HG03571 (cell line): ENCODE measurements around the gene CSH2.
A peak's percentile ranks its signal among the peaks of the same experiment; 100 is the strongest.
"Not testable (repeated sequence)": the region's sequence is repeated elsewhere in the genome, so short reads cannot be mapped to it uniquely, and the experiment has no call there.

Experiments used
- ATAC-seq: cut with Tn5 transposase; IDR thresholded peaks from one replicate; pipeline ENCODE4 v1.9.1; 2021; ENCODE audit not compliant: unreplicated experiment

The CSH2 gene

GRCh38 chr17:63856425-63856824, 17.1 kb downstream of the CSH2 start:
- not testable (repeated sequence) for ATAC-seq

GRCh38 chr17:63855185-63855584, 18.3 kb downstream of the CSH2 start:
- ATAC-seq: no peak

GRCh38 chr17:63854709-63855108, 18.8 kb downstream of the CSH2 start:
- no peak for ATAC-seq

DNA sequence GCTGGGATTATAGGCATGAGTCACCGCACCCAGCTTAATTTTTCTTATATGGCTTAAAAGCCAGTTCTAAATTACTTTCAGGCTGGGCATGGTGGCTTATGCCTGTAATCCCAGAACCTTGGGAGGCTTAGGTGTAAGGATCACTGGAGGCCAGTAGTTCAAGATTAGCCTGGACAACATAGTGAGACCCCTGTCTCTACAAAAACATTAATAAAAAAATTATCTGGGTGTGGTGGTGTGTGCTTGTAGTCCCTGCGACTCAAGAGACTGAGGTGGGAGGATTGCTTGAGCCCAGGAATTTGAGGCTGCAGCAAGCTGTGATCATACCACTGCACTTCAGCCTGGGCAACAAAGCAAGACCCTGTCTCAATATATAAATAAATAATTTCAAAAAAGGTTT, 20.2 kb downstream of the CSH2 start:
- ATAC-seq: no peak

DNA sequence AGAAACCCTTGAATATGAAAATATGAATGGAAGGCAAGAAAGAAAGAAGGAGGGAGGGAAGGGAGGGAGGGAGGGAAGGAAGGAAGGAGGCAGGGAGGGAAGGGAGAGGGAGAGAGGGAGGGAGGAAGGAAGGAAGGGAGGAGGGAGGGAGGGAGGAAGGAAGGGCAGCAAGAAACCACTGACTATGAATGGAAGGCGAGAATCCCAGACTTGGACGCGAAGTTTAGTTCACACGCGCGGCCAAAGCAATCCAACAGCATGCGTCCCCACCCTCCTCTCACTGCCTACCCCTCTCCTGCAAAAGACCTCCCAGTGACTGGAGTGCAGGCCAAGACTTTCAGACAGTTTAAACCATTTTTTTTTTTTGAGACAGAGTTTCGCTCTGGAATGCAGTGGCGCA, 23.1 kb downstream of the CSH2 start:
- ATAC-seq: no peak

- ATAC-seq: peak; percentile 78
These were observed 24.4 kb downstream of the CSH2 start for GRCh38 chr17:63848834-63849689.

- ATAC-seq: no peak
These were observed 25.8 kb downstream of the CSH2 start for GRCh38 chr17:63847525-63848249.

DNA sequence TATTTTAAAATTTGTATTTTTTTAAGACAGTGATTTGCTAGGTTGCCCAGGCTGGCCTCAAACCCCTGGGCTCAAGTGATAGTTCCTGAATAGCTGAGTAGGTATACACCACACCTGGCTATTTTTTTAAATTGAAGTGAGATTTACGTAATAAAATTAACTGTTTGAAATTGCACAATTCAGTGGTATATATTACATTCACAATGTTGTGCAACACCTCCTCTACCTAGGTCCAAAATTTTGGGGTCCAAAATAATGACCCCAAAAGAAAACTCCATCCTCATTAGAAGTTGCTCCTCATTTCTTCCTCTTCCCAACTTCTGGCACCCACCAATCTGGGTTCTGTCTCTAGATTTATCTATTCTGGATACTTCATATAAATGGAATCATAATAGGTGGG, 28.0 kb downstream of the CSH2 start:
- no peak for ATAC-seq

DNA sequence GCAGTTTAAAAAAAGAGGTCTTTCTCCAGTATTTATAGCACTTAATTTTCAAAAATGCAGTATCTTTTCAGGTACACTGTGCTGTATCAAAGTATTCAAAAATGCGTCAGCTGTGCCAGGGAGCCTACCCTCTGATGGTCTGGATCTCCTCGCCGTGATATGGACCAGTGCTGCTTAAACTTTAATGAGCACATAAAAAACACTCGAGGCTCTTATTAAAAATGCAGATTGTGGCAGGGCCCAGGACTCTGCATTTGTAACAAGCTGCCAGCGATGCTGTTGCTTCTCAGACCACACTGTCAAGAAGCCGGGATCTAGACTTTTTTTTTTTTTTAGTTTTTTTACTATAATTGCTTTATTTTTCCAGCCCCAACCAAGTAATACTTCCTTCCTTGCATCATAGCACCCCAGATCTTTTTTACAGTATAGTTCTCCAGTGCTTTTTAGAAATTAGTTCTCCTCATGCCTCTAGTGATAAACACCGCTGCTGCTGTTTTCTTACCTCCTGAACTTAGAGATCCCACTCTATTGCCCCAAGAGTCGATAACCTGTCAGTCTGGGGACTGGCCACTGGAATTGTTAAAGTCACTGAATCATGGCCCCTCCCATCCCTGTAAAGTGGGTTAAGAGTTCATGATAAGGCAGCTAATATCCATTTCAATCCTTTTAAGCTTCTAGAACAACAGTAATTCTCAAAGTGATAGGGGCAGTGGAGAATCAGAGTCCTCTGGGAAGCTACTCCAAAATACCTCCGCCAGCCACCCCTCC, 29.4 kb downstream of the CSH2 start:
- no peak for ATAC-seq

GRCh38 chr17:63843387-63843888, 30.0 kb downstream of the CSH2 start:
- not testable (repeated sequence) for ATAC-seq

GRCh38 chr17:63842540-63843386, 30.7 kb downstream of the CSH2 start, which contains the start of gene SMARCD2:
SMARCD2 (minus strand) TSS chr17:63842685; CDS start chr17:63842674, 11 bp downstream.
- ATAC-seq: peak; percentile 68

- peak; percentile 20 for ATAC-seq
These were observed 31.3 kb downstream of the CSH2 start for GRCh38 chr17:63842173-63842539.

- ATAC-seq: no peak
These were observed 31.9 kb downstream of the CSH2 start for GRCh38 chr17:63841350-63842172.

GRCh38 chr17:63840591-63841349, 32.7 kb downstream of the CSH2 start:
- ATAC-seq: no peak

DNA sequence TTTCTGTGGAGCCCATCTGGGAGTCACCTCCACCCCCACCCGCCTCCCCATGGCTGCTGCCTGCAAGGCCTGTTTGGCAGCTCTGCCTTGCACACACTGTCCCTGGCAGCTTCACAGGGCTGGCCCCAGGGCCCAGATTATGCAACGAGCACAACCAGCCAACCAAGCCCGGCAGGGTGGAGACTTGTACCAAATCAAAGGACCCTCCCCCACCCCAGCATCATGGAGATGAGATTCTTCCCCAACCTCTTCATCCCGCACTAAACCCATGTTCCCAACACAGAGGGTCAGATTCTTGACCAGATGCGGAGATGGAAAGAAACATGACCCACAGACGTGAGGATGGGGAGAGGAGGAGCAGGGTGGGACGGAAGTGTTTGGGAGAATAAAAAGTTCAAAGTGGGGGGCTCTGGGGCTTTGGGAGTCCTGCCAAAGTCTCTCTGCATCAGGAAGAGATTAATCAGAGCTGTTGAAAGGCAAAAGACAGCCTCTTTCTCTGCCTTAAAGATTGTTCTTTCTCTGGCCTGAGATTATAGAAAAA, 34.8 kb downstream of the CSH2 start:
- ATAC-seq: no peak

DNA sequence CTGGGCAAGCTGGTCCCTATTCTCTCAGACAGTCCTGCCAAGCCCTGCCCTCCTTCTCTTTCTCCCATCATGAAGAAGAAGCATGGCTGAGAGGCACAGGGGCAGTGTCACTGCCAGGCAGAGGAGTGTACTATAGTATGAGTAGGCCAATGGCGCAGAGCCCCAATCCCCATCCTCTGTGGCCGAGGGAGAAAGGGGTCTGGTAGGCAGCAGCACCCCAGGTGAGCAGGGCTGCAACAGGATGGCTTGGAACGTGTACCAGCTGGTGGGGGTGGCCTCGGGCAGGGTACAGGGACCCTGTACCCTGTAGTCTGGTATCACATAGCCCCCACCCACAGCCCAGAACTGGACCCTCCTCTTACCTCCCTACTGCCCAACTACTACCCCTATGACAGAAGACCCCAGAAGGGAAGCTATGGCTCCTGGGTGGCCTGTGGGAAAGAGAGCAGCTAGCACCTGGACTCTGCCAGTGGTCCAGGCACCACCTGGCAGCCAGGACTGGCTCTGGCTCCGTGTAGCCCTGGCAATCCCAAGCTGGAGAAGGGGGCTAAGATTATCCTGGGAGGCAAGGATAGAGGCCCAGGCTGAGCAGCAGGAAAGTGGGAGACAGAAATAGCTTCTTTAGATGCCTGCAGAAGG, 35.4 kb downstream of the CSH2 start:
- no peak for ATAC-seq

GRCh38 chr17:63837480-63837879, 36.0 kb downstream of the CSH2 start:
- no peak for ATAC-seq

- no peak for ATAC-seq
These were observed 36.7 kb downstream of the CSH2 start for GRCh38 chr17:63836811-63837210.
